C4-2B (cell line): ENCODE data around the gene GSDMA.

Experiments
- ZFX ChIP-seq: fragments of 450-650 bp; IDR thresholded peaks from 2 replicates; pipeline ENCODE4 v1.6.1; 2017
- TF ChIP-seq, protein P1 (sequence below): fragments of 450-650 bp; conservative IDR thresholded peaks from 2 replicates; pipeline ENCODE4 v1.5.1; 2017; ENCODE audit warnings: mild to moderate bottlenecking

DNA sequence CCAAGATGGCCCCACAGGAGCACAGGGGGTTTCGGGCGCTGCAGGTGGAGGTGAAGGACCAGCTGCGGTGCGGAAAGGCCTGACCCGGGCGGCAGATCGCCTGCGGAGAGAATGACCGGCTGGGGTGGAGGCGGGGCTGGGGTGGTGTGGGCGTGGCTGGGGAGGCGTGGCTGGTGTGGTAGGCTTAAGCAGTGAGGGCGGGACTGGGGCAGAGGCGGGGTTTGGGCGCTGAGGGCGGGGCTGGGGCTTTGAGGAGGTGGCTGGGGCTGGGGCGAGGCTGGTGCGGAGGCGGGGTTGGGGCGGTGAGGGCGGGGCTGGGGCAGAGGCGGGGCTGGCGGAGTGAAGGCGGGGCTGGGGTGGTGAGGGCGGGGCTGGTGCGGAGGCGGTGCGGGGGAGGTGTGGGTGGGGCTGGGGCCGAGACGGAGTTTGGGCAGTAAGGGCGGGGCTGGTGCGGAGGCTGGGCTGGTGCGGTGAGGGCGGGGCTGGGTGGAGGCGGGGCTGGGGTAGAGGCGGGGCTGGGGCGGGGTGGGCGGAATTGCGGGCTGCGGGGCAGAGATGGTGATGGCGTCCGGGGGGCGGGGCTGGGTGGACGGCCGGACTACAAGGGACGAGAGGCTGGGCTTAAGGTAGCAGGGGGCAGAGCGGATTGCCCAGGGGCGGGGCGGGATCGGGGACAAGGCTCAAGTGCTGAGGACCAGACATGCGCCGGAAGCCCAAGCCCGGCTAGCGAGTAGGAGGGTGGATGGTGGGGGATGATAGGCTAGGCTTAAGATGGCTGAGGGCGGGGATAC lies 9.9 kb upstream of the GSDMA start:
- TF ChIP-seq, protein P1, sequence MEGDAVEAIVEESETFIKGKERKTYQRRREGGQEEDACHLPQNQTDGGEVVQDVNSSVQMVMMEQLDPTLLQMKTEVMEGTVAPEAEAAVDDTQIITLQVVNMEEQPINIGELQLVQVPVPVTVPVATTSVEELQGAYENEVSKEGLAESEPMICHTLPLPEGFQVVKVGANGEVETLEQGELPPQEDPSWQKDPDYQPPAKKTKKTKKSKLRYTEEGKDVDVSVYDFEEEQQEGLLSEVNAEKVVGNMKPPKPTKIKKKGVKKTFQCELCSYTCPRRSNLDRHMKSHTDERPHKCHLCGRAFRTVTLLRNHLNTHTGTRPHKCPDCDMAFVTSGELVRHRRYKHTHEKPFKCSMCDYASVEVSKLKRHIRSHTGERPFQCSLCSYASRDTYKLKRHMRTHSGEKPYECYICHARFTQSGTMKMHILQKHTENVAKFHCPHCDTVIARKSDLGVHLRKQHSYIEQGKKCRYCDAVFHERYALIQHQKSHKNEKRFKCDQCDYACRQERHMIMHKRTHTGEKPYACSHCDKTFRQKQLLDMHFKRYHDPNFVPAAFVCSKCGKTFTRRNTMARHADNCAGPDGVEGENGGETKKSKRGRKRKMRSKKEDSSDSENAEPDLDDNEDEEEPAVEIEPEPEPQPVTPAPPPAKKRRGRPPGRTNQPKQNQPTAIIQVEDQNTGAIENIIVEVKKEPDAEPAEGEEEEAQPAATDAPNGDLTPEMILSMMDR, result no peak
- TF ChIP-seq ZFX, result no peak
